GM21737 (cell line): ENCODE results near the gene MSGN1.

Experiments used
- ATAC-seq: cut with Tn5 transposase; IDR thresholded peaks from one replicate; pipeline ENCODE4 v1.9.1; 2021; ENCODE audit warnings: mild to moderate bottlenecking, moderate library complexity; ENCODE audit not compliant: unreplicated experiment

Gene MSGN1, protein sequence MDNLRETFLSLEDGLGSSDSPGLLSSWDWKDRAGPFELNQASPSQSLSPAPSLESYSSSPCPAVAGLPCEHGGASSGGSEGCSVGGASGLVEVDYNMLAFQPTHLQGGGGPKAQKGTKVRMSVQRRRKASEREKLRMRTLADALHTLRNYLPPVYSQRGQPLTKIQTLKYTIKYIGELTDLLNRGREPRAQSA

DNA sequence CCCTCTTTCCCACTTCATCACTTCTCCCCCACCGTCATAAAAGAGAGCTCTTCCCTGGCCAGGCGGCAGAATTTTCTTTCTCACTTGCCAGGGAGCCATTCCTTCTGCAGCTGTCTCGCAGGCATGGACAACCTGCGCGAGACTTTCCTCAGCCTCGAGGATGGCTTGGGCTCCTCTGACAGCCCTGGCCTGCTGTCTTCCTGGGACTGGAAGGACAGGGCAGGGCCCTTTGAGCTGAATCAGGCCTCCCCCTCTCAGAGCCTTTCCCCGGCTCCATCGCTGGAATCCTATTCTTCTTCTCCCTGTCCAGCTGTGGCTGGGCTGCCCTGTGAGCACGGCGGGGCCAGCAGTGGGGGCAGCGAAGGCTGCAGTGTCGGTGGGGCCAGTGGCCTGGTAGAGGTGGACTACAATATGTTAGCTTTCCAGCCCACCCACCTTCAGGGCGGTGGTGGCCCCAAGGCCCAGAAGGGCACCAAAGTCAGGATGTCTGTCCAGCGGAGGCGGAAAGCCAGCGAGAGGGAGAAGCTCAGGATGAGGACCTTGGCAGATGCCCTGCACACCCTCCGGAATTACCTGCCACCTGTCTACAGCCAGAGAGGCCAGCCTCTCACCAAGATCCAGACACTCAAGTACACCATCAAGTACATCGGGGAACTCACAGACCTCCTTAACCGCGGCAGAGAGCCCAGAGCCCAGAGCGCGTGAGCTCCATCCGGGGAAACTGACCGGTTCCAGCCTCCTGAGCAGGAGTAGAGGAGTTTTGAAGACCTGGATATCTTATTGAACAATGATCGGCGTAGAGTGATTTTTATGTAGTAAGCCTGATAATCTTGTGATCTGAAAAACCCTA, at the start of gene MSGN1:
Gene MSGN1, plus strand, starts transcription at position 65 of the 850 bp plus-strand sequence. Its CDS starts 59 bp downstream, at position 124.
- no peak for ATAC-seq

DNA sequence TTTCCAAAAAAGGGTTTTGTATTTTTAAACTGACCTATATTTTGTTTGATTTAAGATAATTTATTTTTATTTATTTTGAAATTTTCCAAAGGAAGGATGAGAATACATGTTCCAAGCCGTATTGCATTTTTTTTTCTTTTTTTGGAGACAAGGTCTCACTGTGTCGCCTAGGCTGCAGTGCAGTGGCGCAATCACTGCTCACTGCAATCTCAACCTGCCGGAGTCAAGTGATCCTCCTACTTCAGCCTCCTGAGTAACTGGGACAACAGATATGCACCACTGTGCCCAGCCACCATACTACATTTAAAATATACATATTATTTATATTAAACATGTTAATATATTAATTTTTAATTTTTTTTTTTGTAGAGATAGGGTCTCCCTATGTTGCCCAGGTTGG, 47.4 kb upstream of the MSGN1 start:
- no peak for ATAC-seq

DNA sequence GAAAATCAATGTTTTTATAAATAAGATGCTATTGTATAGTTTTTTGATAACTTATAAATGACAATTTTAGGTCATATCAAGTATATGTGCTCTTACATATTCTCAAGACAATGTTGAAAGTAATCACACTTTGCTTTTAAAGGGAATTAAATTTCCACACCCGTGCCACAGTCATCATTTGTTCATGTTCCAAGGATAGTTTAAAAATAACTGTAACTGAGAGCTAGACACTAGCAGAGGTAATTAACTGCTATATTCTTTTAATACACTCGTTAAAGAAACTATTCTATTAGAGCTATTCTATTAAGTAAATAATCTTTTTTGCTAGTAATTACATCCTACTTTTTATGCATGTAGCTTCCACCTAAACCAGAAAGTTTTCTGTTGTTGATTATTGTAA, 44.3 kb upstream of the MSGN1 start:
- no peak for ATAC-seq

DNA sequence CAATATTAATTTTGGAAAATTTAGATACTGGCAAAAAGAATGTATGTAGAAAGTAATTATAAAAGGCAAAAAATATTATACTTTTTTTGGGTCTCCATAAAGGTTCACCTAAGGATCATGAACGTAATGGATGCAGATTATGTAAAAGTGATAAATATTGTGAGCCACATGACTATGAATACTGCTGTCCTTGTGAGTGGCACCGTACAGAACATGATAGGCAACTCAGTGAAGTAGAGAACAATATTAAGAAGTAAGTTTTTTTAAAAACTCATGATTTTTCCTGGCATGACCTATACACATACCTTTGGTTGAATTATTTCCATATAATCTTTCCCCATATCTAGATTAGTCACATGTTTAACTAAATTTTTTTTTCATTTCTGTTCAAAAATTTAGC, 43.7 kb upstream of the MSGN1 start:
- no peak for ATAC-seq

DNA sequence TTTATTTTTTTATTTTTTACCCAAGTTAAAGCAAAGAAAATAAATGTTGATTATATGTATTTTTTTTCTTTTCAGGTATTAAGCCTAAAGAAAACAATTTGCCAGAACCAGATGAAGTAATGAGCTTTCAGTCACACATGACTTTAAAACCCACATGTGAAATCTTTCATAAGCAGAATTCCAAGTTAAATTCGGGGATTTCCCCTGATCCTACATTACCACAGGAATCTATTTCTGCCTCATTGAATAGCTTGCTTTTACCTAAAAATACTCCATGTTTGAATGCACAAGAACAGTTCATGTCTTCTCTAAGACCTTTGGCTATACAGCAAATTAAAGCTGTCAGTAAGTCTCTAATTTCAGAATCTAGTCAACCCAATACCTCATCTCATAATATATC, 35.7 kb upstream of the MSGN1 start:
- ATAC-seq = no peak

DNA sequence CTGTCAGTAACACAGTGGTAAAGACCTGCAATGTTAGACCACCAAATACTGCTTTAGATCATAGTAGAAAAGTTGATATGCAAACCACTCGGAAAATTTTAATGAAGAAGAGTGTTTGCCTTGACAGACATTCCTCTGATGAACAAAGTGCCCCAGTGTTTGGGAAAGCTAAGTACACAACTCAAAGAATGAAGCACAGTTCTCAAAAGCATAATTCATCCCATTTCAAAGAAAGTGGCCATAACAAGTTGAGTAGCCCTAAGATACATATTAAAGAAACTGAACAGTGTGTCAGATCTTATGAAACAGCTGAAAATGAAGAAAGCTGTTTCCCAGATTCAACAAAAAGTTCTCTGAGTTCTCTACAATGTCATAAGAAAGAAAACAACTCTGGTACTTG, 34.8 kb upstream of the MSGN1 start:
- ATAC-seq = no peak

DNA sequence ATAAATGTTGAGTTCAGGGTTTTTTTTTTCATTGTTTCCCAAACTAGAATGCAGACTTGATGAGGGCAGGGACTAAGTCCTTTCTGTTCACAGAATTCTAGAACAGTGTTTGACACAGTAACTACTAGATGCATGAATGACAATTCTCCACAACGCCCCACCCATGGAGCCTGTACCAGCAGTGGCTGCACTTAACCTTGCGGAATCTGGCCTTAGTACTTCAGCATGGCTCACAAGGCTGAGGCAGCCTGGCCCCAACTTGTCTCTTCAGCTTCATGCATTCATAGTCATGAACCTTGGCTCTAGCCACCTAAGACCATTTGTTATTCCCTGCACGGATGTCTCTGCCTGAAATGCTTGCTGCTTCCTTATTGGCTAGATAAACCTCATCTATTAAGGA, 29.5 kb upstream of the MSGN1 start:
- no peak for ATAC-seq

DNA sequence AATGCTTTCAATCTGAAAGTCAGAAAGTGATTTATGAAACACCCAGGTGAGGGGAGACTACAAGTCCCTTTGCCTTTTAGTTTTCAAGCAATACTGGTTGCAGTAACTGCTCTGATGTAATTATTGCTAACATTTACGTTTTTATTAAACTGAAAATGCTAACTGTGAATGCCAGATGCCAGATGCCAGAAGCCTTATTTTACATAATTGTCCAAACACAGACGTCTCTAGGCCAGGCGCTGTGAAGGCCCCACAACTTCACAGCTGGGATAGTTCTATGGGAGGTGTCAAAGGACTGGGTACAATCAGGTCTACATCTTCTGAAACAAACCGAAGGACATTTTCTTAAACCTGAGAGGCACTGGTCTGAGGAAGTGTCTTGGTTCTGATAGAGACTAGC, 27.5 kb upstream of the MSGN1 start:
- ATAC-seq = no peak

DNA sequence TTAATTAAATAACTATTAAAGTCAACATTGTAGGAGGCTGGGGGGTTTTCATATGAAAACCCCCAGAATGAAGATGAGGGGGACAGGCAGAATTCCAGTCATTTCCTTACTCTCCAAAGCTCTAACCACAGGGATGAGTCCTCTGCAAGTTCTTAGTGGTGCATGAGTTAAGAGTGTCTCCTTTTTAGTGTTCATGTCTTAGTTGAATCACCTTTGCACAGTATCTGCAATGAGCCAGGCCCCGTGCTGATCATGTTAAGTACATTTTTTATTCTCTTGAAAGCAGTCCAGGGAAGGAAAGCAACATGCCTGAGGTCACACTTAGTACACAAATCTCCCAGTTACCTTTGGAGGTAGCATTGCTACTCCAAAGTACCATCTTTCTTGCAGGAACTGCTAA, 25.7 kb upstream of the MSGN1 start:
- ATAC-seq = no peak

DNA sequence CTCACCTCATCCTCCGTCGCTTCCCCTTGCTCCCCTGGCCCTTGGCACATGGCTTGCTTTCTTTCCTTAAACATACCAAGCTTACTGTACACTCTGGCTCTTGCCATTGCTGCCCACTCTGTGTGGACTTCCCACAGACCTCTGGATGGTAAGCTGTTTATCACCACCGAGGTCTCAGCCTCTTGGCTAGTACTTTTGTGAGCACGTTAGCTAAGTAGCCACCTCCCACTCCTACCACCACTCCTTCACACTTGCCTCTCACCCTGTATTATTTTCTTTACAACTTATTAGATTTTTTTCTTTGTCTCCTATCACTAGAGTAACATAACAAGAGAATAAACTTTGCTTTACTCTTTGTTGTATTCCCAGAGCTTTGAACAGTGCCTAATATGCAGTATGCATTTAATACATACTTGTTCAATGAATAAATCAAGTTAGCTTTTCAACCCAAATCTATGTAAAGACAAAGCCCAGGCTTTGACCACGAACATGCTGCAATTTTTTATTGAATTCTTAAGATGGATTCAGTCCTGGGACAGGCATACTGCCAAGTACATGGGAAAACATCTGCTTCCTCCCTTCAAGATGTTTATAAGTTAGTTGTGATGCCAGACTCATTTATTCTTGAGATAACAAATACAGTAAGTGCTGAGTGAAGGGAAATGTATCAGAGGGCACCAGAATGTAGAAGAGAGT, 25.0 kb upstream of the MSGN1 start:
- no peak for ATAC-seq

DNA sequence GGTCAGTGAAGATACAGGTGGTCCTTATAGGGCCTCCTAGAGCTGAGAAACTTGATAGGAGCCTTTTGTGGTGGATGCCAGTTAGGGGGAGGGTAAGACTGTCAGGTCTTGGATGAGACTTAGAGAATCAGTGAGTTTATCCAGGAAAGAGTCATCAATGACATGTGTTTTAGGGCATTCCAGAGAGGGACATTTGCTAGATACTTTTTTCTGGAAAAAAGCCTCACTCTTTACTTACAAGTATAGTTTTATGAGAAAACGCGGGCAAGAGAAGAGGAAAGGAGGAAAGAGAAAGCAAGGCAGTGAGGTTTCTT, 24.5 kb upstream of the MSGN1 start:
- ATAC-seq = no peak

DNA sequence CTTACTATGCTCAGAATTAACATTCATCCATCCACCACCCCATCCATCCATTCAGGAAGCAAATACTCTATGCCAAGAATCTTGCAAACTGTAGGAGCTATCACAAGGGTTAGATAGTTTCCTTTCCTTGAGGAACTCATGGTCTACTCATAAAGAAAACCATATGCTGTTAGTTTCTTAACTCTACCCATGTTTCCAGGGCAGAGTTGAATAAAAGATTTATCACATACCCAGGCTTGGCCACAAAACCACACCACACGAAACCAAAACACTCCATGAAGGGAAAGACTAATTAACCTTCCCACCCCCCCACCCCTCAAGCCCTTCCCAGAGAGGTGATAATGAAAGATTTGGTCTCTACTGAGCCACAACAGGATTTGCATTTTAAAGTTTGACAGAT, 23.7 kb upstream of the MSGN1 start:
- ATAC-seq = no peak

DNA sequence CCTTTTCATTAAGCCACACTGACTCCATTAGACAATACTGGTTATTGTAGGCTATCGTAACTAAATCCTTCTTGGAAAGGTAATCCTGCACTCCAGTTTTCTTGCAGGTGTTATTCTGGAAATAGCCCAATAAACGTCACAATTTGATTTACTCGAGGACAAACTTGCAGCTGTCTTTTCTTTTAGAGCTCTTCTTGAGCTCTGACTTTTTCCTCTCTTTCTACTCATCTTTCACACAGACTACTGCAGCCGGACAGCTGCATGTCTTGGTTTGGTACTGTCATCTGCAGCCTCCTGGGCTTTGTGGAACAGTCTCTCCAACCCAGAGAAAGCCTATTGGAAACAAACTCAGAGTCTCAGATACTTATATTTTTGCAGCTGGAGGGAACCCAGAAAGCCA, 23.0 kb upstream of the MSGN1 start:
- no peak for ATAC-seq

DNA sequence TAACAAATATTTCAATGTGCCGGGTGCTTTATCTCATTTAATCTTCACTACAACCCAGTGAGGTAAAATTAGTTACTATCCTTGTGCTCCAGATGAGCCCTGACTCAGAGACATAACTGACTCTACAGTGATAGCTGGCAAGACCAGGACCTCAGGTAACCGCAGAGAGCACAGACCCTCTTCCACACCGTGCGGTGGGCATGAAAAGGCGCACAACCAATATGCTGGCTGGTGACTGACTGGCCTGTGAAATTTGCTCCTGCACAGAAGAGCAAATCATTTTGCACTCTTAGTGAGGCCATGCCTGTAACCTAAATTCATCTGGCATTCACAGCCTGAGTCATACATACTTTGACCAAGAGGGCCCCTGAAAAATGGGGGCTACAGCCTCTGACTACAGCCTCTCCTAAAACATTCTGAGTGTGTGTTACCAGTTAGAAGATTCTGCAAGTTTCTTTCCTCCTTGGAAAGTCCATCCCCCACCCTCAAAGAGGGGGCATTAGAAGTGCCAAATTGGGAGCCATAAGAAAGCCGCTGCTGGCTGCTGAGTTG, 22.4 kb upstream of the MSGN1 start:
- no peak for ATAC-seq

DNA sequence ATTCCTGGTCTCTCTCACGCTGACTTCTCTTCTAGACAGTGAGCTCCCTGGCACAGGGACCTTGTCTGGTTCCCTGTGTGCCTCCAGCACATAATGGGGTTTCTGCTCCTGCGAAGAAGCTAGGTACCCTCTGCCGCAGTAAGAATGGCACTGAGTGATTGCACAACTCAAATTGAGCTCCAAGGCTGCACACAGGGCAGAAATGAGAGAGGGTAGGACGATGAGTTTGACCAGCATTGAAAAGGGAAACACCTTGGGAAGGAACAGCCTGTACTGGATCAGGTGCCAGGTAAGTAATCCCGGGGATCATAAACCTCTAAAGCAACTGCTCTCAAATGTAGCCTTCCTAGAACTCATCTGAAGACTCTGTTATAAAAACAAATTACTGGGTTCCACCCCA, 21.0 kb upstream of the MSGN1 start:
- no peak for ATAC-seq

DNA sequence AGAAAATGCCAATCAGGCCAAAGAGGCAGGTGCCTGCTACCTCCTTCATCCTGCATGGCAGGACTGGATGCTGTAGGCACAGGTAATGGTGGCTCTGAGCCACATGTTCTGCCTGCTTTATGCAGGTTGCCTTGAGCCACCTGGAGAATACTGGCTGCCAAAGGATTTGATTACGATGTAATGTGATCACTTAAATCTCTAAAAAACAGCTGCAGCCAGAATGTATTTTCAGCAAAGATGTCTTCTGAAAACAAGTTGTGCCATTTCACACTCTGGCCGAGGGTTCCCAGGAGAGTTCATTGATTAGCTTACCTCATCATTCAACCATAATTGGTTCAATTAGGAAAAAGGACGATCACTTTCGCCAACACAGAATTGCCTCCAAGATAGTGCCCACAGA, 17.9 kb upstream of the MSGN1 start:
- ATAC-seq = no peak

DNA sequence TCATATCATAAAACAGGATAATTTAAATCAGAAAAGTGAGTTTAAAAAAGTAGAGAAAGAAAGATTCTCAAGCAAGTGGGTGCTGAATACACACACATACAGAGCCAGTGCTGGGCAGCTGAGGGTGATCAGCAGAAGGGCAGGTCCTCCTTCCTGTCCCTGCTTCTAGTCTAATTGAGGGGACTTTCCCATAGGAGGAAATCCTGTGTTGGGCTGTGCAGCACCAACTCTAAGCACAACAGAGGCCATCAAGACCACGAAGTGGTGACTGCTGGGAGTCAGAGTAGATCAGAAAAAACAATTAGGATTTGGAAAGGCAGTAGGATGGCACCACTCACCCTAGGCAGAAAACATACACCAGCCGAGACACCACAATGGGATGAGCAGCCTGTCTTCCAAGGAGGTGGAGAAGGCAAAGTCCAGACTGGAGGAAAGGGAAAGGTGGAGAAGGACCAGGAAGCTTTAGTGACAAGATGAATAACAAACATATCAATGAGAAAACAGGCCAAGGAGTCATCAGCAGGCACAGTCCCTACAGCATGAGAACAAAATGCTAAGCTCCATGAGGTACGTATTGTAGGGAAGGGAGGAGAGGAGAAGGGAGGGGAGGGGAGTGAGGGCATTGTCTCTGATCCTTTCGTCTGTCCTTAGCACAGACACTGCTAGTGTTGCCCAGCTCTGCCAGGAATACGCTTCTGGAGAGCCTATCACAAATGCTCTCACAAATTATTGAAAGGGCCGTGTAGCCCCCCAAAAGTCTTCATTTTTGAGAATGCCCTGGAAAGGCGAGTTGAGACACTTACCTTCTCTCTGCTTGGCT, 16.7 kb upstream of the MSGN1 start:
- ATAC-seq = no peak

DNA sequence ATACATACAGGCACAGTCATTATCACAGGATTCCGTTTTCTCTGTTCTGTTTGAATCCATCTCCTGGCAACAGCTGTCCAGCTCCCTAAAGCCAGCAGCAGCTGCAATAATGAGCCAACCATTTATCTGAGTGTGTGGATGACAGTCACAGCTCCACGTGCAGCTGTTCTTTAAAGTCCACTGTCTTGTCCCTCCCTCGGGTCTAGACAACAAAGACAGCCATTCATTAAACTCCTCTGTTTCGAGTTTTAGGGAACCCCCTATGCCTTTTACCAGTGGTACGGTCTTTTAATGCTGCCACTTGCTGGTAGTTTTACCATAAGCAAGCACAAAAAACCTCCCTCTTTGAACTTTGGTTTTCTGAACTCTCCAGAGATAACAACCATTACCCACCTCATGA, 16.0 kb upstream of the MSGN1 start:
- no peak for ATAC-seq

DNA sequence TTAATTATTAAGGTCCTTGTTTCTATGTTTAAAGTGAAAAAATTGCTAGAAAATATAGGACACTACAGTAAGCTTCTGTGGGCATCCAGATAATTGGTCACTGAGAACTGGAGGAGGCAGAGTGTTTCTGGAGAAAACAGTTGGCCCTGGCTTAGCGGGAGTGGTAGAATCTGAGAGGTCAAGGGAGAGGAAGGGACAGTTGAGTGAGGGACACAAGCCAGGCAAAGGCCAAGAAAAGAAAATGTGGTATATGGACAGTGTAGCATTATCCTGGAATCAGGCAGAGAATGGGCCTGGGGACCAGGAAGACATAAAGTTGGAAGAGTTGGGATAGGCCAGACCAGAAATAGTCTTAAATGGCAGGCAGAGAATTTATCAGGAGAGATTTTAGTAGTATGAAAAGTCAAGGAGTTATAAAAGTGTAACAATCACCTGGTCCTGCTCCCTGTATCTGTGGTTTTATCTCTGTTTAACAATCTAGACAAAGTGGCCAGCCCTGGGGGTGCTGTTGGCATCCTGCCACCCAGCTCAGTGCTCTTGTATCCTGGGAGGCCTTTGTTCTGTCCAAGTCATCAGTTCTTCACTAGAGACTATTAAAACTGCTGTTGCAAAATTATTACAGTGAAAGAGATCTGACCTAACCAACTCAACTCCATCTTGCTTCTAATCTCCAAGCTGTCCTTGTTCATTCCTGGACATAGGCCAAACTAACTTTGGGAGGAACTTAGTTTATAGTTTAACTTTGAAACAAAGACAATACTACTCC, 15.4 kb upstream of the MSGN1 start:
- ATAC-seq = no peak

DNA sequence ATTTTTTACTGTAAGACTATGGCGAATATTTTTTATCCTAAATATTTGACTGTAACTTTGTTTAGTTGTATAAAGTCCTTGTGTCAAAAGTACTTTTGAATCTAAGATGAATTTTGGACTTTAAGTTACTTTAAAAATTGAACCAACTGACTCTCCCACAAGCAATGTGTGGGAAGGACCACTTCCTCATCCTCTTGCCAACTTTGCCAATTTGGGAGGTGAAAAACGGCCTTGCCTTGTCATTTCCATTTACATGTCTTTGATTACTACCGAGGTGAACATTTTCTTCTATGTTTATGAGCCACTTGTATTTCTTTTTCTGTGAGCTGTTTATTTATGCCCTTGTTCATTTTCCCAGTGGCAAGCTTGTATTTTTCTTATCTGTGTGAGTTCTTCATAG, 12.8 kb upstream of the MSGN1 start:
- ATAC-seq = no peak
